Activated CD8-positive, alpha-beta memory T cell treated with anti-CD3 and anti-CD28 coated beads for 1 hour (primary cell): ENCODE measurements around the gene PTPN6.

Experiments used
- DNase-seq, 2 donors: peaks; one replicate each; pipeline ENCODE4 v3.0.0-alpha.2; 2020; ENCODE audit warnings: low read depth in 1 of 2; ENCODE audit errors: extremely low read depth in 1 of 2

The PTPN6 gene

GRCh38 chr12:6965026-6965661 is 14.0 kb downstream of the PTPN6 start:
- DNase-seq: peak; percentile 73 to 81

DNA sequence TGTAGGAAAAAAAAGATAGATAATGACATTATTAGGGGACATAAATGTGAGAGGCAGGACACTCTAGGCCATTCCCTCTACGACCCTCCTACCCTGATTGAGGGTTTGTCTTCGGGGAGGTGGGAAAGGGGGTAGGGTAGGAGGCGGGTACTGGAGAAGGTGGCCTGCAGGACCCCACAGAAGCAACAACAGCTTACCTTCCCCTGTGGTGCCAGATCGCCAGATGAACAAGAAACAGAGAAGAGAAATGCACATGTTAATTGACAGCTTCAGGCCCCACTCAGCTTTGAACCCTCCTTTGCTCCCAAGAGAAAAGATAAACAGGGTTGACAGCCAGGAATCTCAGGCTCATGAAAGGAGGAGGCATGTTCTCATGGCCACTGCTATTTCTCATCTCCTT is 14.6 kb downstream of the PTPN6 start:
- no peak for DNase-seq

- DNase-seq: no peak
Measured at GRCh38 chr12:6966351-6966750, 15.2 kb downstream of the PTPN6 start.

GRCh38 chr12:6967651-6968100 is 16.5 kb downstream of the PTPN6 start:
- DNase-seq: no peak

DNA sequence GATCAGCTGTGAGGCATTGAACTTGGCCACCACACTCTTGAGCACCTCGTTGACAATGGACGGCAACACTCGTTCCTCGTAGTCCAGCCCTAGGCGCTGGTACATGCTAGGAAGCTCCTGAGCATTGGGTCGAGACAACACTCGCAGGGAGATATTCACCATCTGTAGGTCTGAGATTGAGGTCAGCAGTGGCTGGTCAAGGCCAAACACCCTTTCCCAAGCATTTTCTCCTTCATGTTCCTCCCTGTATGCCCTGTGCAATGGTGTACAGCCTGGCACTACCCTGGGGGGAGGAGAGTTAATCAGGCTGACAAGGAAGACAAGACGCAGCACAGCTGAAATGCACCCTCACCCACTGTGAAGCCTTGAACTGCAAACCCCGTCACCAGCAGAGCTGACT is 17.3 kb downstream of the PTPN6 start:
- no peak for DNase-seq

- no peak for DNase-seq
Measured at GRCh38 chr12:6970096-6970527, 19.0 kb downstream of the PTPN6 start.

DNA sequence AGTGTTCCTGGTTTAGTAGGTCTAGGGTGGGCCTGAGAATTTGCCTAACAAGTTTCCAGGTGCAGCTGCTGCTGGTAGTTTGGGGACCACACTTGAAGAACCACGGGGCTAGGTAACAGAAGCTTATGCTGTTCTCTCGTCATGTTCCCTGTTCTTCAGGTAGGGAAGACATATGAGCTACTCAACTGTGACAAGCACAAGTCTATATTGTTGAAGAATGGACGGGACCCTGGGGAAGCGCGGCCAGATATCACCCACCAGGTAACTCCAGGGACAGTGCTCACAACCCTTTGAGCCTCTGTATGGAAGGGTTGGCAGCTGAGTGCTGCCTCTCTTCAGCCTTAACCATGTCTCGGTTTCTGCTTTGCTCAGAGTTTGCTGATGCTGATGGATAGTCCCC is 23.0 kb downstream of the PTPN6 start:
- no peak for DNase-seq

DNA sequence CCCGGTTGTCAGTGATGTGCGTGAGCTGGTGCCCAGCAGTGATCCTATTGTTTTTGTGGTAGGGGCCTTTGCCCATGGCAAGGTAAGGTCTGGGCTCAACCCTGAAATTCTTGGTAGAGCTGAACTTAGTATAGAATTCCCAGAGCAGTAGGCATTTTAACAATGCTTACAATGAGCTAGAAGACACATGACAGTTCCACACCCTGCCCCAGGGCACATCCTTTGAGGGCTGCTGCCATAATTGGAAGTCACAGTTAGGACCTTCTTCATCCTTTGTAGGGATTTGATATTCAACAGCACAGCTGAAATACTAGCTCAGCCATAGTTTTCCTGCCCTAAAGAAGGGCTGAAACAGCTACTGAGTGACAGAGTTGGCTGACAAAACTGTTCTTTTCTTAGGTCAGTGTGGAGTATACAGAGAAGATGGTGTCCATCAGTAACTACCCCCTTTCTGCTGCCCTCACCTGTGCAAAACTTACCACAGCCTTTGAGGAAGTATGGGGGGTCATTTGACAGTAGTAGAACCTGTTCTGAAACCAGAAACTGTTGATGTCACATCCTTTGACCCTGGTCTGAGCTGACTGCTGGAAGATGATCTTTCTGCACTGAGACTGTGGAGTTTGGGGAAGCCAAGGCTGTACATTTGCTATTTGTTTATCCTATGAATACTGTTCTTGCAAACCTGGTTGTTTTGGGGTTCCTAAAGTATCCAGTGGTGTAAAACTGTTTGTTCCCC is 24.3 kb downstream of the PTPN6 start:
- DNase-seq: no peak

GRCh38 chr12:6977653-6978052 is 26.5 kb downstream of the PTPN6 start:
- no peak for DNase-seq

DNA sequence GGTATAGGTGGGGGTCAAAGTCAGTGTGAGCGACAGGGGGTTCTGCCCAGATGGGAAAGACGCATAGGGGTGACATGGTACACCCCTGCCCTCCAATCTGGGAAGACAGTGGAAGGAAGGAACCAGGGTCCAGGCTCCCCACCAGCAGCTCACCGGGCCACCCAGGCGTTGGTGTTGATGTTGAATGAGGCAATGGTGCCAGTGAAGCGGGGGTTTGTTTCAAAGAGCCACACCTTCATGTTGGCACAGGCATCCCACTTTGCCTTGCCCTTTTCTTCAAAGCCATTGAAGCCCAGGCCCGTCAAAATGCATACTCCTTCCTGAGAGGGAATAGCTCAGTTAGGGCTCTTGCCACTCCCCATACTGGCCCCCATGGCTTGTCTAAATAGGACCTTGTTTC is 27.0 kb downstream of the PTPN6 start:
- no peak for DNase-seq

- no peak for DNase-seq
Measured at GRCh38 chr12:6978611-6979011, 27.5 kb downstream of the PTPN6 start.

GRCh38 chr12:6979021-6979420 is 27.9 kb downstream of the PTPN6 start:
- DNase-seq: no peak

DNA sequence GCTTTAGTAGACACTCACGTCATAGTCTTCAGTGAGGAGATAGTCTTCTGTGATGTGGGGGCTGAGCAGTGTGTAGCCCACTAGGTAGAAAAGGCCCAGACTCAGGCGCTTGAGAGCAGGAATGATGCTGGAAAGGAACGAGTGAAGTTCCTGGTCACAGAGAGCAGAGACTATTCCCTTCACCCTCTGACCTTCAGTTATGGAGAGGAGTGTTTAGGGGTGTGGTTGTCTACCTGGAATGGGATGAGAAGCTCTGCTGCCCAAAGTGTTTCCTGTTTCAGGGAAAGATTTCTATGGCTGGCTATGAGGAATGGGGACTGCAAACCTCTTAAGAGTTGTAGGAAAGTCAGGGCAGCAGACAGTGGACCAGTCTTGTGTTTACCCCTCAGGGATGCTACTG is 28.3 kb downstream of the PTPN6 start:
- no peak for DNase-seq

GRCh38 chr12:6980075-6980474 is 28.9 kb downstream of the PTPN6 start:
- DNase-seq: no peak

DNA sequence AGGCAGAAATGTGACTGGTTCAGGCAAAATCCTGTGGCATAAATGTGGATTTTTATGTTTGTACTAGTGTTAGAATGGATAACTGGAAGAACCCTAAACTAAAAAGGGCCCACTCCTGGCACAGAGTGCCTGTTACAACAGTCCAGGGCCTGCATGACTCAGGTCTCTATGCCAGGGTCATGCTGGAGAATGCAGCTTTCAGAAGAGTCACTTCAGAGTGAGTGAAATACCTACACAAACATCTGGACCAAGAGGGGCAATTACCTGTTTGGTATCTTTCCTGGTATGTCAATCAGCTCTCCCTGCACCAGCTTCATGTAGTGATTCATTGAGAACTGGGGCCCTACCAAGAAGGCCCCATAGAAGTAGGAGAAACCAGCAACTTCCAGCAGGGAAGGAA is 29.6 kb downstream of the PTPN6 start:
- DNase-seq: no peak

- no peak for DNase-seq
Measured at GRCh38 chr12:6981152-6982052, 30.2 kb downstream of the PTPN6 start.

DNA sequence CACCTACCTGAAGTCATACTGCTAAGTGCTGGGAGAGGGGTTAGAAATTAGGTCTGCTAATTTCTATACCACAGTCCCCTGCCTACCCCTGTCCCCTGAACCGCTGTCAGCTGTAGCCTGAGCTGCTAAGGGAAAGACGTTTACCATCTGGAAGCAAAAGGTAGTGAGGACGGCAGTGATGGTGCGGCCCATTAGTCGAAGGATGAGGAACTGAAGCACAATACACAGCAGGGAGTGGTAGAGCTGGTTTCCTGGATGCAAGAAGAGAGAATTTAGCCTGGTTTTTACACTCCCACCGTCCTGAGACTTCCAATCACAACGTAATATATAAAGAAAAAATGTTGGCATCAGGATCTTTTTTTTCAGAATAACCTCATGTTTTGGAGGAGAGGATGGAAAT is 31.4 kb downstream of the PTPN6 start:
- DNase-seq: no peak

DNA sequence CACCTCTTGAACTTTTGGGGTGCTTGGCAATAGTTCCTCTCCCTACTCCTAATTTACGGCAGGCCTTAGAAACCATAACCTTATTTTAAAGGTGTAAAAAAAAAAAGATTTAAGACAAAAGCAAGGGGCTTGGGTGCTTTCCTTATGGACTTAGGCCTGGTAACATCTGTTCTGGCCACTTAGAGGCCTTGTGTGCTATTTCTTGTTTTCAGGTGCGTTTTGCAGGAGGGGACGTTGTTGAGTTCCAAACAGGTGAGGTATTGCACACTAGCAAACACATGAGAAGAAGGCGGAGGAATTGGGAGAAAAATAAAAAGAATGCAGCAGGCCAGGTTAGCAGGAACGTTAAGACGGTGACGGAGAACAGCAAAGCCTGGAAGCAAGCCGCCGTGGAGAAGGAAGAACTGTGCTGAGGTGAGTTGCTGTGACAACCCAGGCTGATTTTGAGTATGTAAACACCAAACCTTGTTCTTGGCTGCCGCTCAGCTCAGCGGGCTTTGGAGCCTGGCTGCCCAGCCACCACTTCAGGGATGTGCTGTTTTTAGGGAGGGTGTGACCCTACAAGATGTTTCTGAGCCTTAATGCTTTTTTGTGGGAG is 36.9 kb downstream of the PTPN6 start:
- DNase-seq: no peak

- DNase-seq: no peak
Measured at GRCh38 chr12:6996040-6996441, 44.9 kb downstream of the PTPN6 start.

- DNase-seq: no peak
Measured at GRCh38 chr12:6998715-6999451, 47.7 kb downstream of the PTPN6 start.
